Lower lobe of right lung (tissue), 2 donors: ENCODE data around the gene CPNE6. TPM values are rescaled to one million over a fixed set of nuclear protein-coding genes. Genes with fewer than 3 reads are reported as not detected.

Experiments used
- ATAC-seq, 2 donors: fragments of 200-7000 bp; cut with Tn5 transposase; one replicate each; pipeline ENCODE4 v1.9.1; 2020 to 2022; ENCODE audit warnings: mild to moderate bottlenecking in 2 of 2, moderate library complexity in 2 of 2
- DNase-seq: peaks from one replicate; pipeline ENCODE4 v3.0.0-alpha.2; 2020
- H3K27ac ChIP-seq: fragments of 200-600 bp; one replicate; pipeline ENCODE4 v1.8.0; 2022
- H3K27me3 ChIP-seq: fragments of 200-600 bp; one replicate; pipeline ENCODE4 v1.8.0; 2022; ENCODE audit warnings: low read depth
- H3K36me3 ChIP-seq: fragments of 200-600 bp; one replicate; pipeline ENCODE4 v1.8.0; 2022; ENCODE audit warnings: mild to moderate bottlenecking
- H3K4me1 ChIP-seq: fragments of 200-600 bp; one replicate; pipeline ENCODE4 v1.8.0; 2022
- H3K4me3 ChIP-seq: fragments of 200-600 bp; one replicate; pipeline ENCODE4 v1.8.0; 2022; ENCODE audit warnings: mild to moderate bottlenecking
- H3K9me3 ChIP-seq: fragments of 200-600 bp; one replicate; pipeline ENCODE4 v1.8.0; 2022
- intact Hi-C: fragments of 100-400 bp; cut with DNase I; formaldehyde crosslinking; loops from one replicate; pipeline ENCODE4 v1.11.0; 2022
- total RNA-seq: library from RNA; stranded (reverse); fragmentation: NEBNext Ultra II Directional; extraction: Animal tissue kit (Norgen Biotek cat#: 25700); gene quantifications from one replicate; pipeline ENCODE4 v1.2.1, GENCODE V29; 2021
- TF ChIP-seq, protein P1 (sequence below): fragments of 200-600 bp; IDR thresholded peaks from one replicate; pipeline ENCODE4 v1.8.0; 2022; ENCODE audit warnings: antibody characterized with exemption, mild to moderate bottlenecking
- donor health status: DM: no; HTN: yes; CAD: no; lungs with severe emphysema.

CPNE6 gene
- total RNA-seq, 1 donor from 2014 or later, result not detected

DNA sequence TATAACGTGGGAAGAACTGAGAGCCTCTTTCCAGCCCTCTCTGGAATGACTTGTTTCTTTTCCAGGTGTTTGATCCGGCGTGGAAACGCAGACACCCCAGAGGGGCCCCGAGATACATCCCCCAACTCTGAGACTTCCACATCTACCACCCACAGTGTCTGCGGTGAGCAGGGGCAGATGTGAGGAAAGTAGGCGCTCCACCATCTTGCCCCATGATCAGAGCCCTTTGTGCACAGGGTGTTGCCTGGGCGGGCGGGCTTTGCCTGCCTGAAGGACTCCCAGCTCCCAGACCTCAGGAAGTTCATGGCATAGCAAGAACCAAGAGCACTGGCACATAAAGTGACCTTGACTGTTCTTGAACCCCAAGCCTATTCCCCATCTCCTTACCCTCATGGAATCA lies 16.7 kb upstream of the CPNE6 start:
- peaks cover 15% of the 10 kb centered on the region for H3K4me1 ChIP-seq
- ATAC-seq, result no peak
- intact Hi-C loops, result no loop called here

DNA sequence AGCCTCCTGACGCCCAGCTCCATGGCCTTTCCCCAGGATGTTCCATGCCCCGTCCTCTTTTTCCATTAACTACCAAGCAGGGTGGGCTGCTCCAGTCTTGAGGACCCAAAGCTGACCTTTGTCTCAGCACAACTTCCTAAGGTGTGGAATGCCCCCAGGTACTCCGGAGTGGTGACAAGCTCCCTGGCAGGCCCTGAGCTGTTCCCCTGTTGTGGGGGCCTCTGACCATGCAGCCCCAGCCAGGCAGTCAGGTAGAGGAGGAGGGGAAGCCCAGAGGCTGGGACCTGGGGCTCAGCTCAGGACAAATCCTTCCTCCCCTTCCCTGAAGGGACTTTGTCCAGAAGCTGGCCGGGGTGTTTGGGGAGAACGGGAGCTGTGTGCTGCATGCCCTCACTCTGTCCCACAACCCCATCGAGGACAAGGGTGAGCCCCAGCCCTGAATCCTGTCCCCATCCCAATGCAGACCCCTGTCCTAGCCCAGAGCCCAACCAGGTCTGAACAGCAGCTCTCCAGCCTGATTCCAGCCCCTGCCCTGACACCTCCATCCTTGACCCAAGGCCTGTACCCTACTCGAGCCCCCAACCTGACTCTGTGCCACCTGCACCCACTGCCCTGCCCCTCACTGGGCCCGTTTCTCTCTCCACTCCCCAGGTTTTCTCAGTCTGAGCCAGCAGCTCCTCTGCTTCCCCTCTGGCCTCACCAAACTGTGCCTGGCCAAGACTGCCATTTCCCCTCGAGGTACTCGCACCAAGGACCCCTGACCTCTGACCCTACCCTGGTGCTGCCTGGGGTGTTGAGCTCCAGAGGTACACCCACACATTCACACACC lies 15.2 kb upstream of the CPNE6 start:
- no peak overlapping the region for H3K27ac ChIP-seq
- ATAC-seq, result no peak
- no peak for DNase-seq
- peaks cover 5% of the 10 kb centered on the region for H3K27me3 ChIP-seq
- TF ChIP-seq, protein P1, sequence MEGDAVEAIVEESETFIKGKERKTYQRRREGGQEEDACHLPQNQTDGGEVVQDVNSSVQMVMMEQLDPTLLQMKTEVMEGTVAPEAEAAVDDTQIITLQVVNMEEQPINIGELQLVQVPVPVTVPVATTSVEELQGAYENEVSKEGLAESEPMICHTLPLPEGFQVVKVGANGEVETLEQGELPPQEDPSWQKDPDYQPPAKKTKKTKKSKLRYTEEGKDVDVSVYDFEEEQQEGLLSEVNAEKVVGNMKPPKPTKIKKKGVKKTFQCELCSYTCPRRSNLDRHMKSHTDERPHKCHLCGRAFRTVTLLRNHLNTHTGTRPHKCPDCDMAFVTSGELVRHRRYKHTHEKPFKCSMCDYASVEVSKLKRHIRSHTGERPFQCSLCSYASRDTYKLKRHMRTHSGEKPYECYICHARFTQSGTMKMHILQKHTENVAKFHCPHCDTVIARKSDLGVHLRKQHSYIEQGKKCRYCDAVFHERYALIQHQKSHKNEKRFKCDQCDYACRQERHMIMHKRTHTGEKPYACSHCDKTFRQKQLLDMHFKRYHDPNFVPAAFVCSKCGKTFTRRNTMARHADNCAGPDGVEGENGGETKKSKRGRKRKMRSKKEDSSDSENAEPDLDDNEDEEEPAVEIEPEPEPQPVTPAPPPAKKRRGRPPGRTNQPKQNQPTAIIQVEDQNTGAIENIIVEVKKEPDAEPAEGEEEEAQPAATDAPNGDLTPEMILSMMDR, result no peak
- no peaks in the 10 kb centered on the region for H3K36me3 ChIP-seq
- no peaks in the 10 kb centered on the region for H3K9me3 ChIP-seq
- no peak overlapping the region for H3K4me3 ChIP-seq
- intact Hi-C loops, result no loop called here
- peaks cover 13% of the 10 kb centered on the region for H3K4me1 ChIP-seq

More for the DNA sequence above, 16.7 kb upstream of the CPNE6 start:
- Histone ChIP-seq H3K27me3 (peaks cover 5% of the 10 kb centered on the region), H3K27ac (no peak overlapping the region), H3K4me3 (no peak overlapping the region), H3K9me3 (no peaks in the 10 kb centered on the region), H3K36me3 (no peaks in the 10 kb centered on the region)
- no peak for DNase-seq
- TF ChIP-seq, protein P1, result no peak

DNA sequence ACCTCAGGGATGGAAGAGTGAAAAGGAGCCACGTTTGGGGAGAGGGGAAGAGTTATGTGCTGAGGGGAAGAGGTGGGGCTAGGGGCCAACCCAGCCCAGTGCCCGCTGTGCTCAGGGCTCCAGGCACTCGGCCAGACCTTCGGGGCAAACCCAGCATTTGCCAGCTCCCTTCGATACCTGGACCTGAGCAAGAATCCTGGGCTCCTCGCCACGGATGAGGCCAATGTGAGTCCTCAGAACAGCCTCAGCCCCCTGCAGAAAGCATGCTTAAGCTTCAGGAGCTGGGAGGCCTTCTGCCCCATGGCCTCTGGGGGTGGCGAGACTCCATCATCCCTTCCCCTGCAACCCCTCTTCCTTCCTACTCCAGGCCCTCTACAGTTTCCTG lies 14.6 kb upstream of the CPNE6 start:
- TF ChIP-seq, protein P1, result no peak
- intact Hi-C loops, result no loop called here
- DNase-seq (no peak), ATAC-seq (no peak)
- Histone ChIP-seq H3K27me3 (peaks cover 5% of the 10 kb centered on the region), H3K36me3 (no peaks in the 10 kb centered on the region), H3K4me3 (no peak overlapping the region), H3K27ac (no peak overlapping the region), H3K4me1 (peaks cover 10% of the 10 kb centered on the region), H3K9me3 (no peaks in the 10 kb centered on the region)

DNA sequence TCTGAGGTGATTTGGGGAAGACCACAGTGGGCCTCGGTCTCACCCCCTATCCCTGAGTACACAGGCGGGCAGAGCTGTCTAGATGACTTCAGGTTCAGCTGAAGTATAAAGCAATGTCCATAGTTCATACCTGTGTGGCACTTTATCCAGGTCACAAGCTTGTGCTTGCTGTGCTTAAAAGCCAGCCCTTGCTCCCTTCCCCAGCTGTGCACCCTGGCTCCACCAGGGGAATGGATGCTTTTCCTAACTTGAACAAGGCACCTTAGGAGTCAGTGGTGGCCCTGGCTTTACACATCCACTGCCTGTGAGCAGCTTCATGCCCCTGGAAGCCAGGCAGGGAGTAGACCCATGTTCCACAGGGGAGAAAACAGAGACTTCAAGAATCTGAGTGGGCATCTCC lies 14.1 kb upstream of the CPNE6 start:
- intact Hi-C loops, result no loop called here
- TF ChIP-seq, protein P1, result no peak
- H3K27ac ChIP-seq, result no peak overlapping the region
- no peaks in the 10 kb centered on the region for H3K36me3 ChIP-seq
- DNase-seq (no peak), ATAC-seq (no peak)
- H3K4me1 ChIP-seq, result peaks cover 7% of the 10 kb centered on the region
- H3K9me3 ChIP-seq, result no peaks in the 10 kb centered on the region
- no peak overlapping the region for H3K4me3 ChIP-seq
- peaks cover 5% of the 10 kb centered on the region for H3K27me3 ChIP-seq

DNA sequence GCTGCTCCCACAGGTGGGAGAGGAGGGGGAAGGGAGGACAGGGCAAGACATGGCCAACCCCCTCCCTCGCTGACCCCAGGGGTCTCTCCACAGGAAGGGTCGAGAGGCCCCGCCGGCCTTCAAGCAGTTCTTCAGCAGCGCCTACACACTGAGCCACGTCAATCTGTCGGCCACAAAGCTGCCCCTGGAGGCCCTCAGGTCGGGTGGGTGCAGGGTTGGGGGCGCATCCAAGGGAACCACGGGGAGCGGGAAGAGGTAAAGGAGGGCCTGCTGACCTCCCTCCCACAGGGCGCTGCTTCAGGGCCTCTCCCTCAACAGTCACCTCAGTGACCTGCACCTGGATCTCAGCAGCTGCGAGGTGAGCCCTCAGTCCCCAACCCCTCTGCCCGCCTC lies 13.5 kb upstream of the CPNE6 start:
- Histone ChIP-seq H3K36me3 (no peaks in the 10 kb centered on the region), H3K9me3 (no peaks in the 10 kb centered on the region), H3K4me3 (no peak overlapping the region), H3K4me1 (peaks cover under 1% of the 10 kb centered on the region), H3K27ac (no peak overlapping the region), H3K27me3 (peaks cover 5% of the 10 kb centered on the region)
- DNase-seq (no peak), ATAC-seq (no peak)
- intact Hi-C loops, result no loop called here
- TF ChIP-seq, protein P1, result no peak
